WERI-Rb-1 (cell line): Measurements from ENCODE around the gene OPRM1.

Source experiments
- DNase-seq: peaks from one replicate; pipeline ENCODE4 v3.0.0-alpha.2; 2020
- H3K27ac ChIP-seq: fragments of 250-450 bp; sonication (Bioruptor Pico); 2 replicates; pipeline ENCODE4 v1.5.1; 2020; ENCODE audit warnings: mild to moderate bottlenecking, moderate library complexity
- H3K27me3 ChIP-seq: fragments of 250-450 bp; sonication (Bioruptor Pico); 2 replicates; pipeline ENCODE4 v1.5.1; 2021; ENCODE audit warnings: mild to moderate bottlenecking, low read depth, moderate library complexity; ENCODE audit not compliant: insufficient read depth, severe bottlenecking
- H3K36me3 ChIP-seq: fragments of 250-450 bp; sonication (Bioruptor Pico); 2 replicates; pipeline ENCODE4 v1.5.1; 2020; ENCODE audit warnings: mild to moderate bottlenecking, moderate library complexity
- H3K4me3 ChIP-seq: 2 replicates; pipeline ENCODE4 v1.5.1; 2011; ENCODE audit warnings: low read depth, mild to moderate bottlenecking, control low read depth, low read length
- H3K9me3 ChIP-seq: fragments of 250-450 bp; sonication (Bioruptor Pico); 2 replicates; pipeline ENCODE4 v1.5.1; 2021; ENCODE audit warnings: mild to moderate bottlenecking, moderate library complexity; ENCODE audit not compliant: severe bottlenecking
- TF ChIP-seq, protein P1 (sequence below): IDR thresholded peaks from 2 replicates; pipeline ENCODE4 v1.5.1; 2011; ENCODE audit warnings: low read depth, mild to moderate bottlenecking, control low read depth, inconsistent platforms, low read length

Gene OPRM1

DNA sequence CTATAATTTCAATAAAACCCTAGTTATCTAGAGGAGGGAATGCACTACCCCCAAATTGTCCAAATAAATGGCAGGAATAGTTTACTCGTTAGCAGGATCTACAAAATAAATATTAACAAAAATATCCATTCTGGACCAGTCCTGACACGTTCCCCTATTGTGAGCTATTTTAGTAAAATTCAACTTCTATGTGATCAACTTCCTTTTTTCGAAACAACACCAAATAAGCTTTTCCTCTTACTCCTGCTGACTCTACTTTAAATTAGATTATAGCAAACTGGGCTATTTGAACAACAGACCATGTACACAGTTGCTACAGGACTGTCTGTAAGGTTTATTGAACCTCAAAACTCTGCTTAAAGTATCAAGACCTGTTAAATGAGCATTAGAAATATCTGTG is 163.3 kb downstream of the OPRM1 start:
- H3K27me3 ChIP-seq, result no peaks in the 10 kb centered on the region
- H3K9me3 ChIP-seq, result no peaks in the 10 kb centered on the region
- TF ChIP-seq, protein P1, sequence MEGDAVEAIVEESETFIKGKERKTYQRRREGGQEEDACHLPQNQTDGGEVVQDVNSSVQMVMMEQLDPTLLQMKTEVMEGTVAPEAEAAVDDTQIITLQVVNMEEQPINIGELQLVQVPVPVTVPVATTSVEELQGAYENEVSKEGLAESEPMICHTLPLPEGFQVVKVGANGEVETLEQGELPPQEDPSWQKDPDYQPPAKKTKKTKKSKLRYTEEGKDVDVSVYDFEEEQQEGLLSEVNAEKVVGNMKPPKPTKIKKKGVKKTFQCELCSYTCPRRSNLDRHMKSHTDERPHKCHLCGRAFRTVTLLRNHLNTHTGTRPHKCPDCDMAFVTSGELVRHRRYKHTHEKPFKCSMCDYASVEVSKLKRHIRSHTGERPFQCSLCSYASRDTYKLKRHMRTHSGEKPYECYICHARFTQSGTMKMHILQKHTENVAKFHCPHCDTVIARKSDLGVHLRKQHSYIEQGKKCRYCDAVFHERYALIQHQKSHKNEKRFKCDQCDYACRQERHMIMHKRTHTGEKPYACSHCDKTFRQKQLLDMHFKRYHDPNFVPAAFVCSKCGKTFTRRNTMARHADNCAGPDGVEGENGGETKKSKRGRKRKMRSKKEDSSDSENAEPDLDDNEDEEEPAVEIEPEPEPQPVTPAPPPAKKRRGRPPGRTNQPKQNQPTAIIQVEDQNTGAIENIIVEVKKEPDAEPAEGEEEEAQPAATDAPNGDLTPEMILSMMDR, result no peak
- no peak overlapping the region for H3K27ac ChIP-seq
- H3K36me3 ChIP-seq, result no peaks in the 10 kb centered on the region
- H3K4me3 ChIP-seq, result no peak overlapping the region
- no peak for DNase-seq

DNA sequence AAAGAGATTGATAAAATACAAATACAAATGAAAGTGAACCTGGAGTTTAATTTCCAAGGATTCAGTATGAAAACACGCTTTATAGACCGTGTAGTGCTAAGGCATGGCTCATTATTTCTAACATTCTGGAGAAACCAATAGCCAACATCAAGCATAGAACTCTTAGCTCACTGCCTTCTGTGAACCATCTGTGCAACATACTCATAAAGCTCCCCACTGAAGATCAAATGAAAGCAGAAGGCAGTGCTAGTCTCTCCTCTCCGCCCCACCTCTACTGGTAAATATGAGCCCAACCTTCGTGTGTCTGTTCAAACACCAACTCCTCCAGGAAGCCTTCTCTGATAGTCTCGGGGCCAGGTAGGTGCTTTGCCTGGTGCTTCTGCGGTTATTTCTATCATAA is 163.9 kb downstream of the OPRM1 start:
- Histone ChIP-seq H3K27ac (no peak overlapping the region), H3K4me3 (no peak overlapping the region), H3K9me3 (no peaks in the 10 kb centered on the region), H3K27me3 (no peaks in the 10 kb centered on the region), H3K36me3 (no peaks in the 10 kb centered on the region)
- TF ChIP-seq, protein P1, result no peak
- no peak for DNase-seq

DNA sequence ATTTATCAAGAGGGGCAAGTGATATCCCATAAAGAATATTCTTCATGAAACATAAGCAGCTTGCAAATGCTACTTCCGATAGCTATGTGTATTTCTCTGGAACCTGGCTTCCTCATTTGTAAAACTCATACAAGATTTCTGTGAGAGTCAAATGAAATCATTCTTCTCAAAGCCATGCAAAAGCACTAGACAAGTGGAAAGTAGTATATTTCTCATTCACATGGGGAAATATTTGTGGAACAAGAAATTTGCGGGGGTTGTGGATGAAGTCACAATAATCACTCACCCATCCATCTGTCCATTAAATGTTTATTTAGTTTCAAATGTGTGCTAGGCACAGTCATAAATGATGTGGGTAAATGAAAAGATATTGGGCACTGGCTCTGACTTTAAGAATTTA is 167.1 kb downstream of the OPRM1 start:
- no peak for DNase-seq
- no peaks in the 10 kb centered on the region for H3K9me3 ChIP-seq
- no peak overlapping the region for H3K27ac ChIP-seq
- no peaks in the 10 kb centered on the region for H3K27me3 ChIP-seq
- no peaks in the 10 kb centered on the region for H3K36me3 ChIP-seq
- no peak overlapping the region for H3K4me3 ChIP-seq
- TF ChIP-seq, protein P1, result no peak

DNA sequence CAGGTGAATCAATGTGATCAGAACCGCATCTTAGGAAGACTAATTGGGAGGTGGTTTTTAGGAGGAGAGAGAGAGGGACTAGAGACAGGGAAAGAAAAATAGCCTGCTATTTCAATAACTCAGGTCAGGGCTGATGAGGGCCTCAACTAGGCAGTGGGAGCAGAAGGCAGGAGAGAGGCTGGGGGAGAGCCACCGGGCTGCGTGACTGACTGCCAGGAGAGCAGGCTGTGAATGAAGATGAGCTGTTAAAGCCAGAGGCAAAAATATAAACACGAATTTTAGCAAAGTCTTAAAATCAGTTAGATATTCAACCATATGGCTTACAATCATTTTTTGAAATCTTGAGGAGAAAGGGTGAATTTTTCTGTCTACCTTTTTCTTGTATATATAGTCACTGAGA is 168.0 kb downstream of the OPRM1 start:
- H3K4me3 ChIP-seq, result no peak overlapping the region
- H3K27ac ChIP-seq, result no peak overlapping the region
- no peaks in the 10 kb centered on the region for H3K9me3 ChIP-seq
- DNase-seq, result no peak
- no peaks in the 10 kb centered on the region for H3K27me3 ChIP-seq
- H3K36me3 ChIP-seq, result no peaks in the 10 kb centered on the region
- TF ChIP-seq, protein P1, result no peak

DNA sequence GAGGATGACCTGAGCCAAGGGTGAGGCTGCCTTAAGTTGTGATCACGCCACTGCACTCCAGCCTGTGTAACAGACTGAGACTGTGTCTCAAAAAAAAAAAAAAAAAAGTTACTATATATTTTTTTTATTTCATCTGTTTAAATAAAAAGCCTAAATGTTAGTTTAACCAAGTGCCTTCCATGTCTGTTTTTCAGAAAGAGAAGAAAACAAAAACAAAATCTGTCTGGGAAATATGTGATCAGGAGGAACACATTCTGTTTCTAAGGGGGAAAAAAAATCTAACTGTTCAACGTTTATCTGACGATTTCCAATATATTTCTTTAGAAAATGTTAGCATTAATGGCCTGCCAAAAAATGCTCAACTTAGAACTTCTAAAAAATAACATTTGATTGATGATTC is 170.5 kb downstream of the OPRM1 start:
- Histone ChIP-seq H3K4me3 (no peak overlapping the region), H3K27me3 (no peaks in the 10 kb centered on the region), H3K9me3 (no peaks in the 10 kb centered on the region), H3K27ac (no peak overlapping the region), H3K36me3 (no peaks in the 10 kb centered on the region)
- no peak for DNase-seq
- TF ChIP-seq, protein P1, result no peak

DNA sequence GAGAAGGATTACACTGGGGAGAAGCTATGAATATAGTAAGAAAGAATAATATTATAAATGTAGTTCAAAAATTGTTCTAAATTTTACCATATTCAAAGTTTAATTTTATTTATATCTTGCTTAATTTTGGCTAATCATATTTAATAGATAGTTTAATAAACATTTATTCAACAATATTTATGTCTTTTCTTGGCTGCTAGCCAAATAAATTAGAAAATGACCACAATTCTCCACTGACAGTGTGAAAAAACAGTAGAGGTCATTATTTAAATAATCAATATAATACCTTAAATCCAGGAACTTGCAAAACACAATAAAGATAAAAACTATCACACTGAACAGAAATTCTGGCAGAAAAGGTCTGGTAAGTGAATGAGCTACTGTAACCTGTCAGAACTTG is 171.6 kb downstream of the OPRM1 start:
- H3K4me3 ChIP-seq, result no peak overlapping the region
- TF ChIP-seq, protein P1, result no peak
- no peaks in the 10 kb centered on the region for H3K27me3 ChIP-seq
- no peaks in the 10 kb centered on the region for H3K9me3 ChIP-seq
- no peak overlapping the region for H3K27ac ChIP-seq
- DNase-seq, result no peak
- H3K36me3 ChIP-seq, result no peaks in the 10 kb centered on the region
